Motor neuron (in vitro differentiated cells): ENCODE results near the gene C9orf57. TPM values are rescaled to one million over a fixed set of nuclear protein-coding genes. Genes with fewer than 3 reads are reported as not detected.
A peak's percentile ranks its signal among the peaks of the same experiment; 100 is the strongest.
"Not testable (repeated sequence)": the region's sequence is repeated elsewhere in the genome, so short reads cannot be mapped to it uniquely, and the experiment has no call there.

Experiments
- ATAC-seq, 8 experiments: fragments of 200-7000 bp; cut with Tn5 transposase; replicated peaks in 6 of 8; 2 replicates each; pipeline ENCODE4 v1.8.0; 2021; ENCODE audit warnings: mild to moderate bottlenecking in 8 of 8, moderate library complexity in 8 of 8
- H3K27ac ChIP-seq, 2 donors: fragments of 250-450 bp; sonication (Bioruptor Pico); 2 replicates each; pipeline ENCODE4 v1.9.0; 2021; ENCODE audit warnings: antibody characterized with exemption in 2 of 2, mild to moderate bottlenecking in 2 of 2, moderate library complexity in 1 of 2
- H3K4me1 ChIP-seq, 2 donors: fragments of 250-450 bp; sonication (Bioruptor Pico); replicated peaks in 1 of 2; 2 replicates each; pipeline ENCODE4 v1.6.1; 2021; ENCODE audit warnings: antibody characterized with exemption in 2 of 2, mild to moderate bottlenecking in 2 of 2, moderate library complexity in 1 of 2
- H3K4me3 ChIP-seq, 5 donors: fragments of 250-450 bp; sonication (Bioruptor Pico); 2 replicates each; pipeline ENCODE4 v1.9.0; 2021; ENCODE audit warnings: antibody characterized with exemption in 5 of 5, mild to moderate bottlenecking in 5 of 5, moderate library complexity in 4 of 5
- WGBS, 10 experiments: fragments of 450-650 bp; shearing (Covaris generic); methylation state at CpG; one replicate each; pipeline ENCODE4 v1.0.0; 2022; 5-methylcytosine and 5-hydroxymethylcytosine counted together
- in situ Hi-C, 9 experiments: fragments of 400-800 bp; cut with MboI; loops; one replicate each; pipeline ENCODE4 v1.15.0; 2021; ENCODE audit warnings: low sequenced_read_pairs in 9 of 9, low pct_unique_long_range_greater_than_20kb in 2 of 9; ENCODE audit not compliant: unreplicated experiment in 9 of 9
- total RNA-seq, 8 experiments: library from RNA; unstranded; fragments of 300-600 nt; gene quantifications; 2 replicates each; pipeline versions ENCODE4 v1.2.3 to v1.2.4, GENCODE V29; 2022

C9orf57 gene
- total RNA-seq, 8 experiments from 2014 or later: 0.24 TPM; not detected in 7

DNA sequence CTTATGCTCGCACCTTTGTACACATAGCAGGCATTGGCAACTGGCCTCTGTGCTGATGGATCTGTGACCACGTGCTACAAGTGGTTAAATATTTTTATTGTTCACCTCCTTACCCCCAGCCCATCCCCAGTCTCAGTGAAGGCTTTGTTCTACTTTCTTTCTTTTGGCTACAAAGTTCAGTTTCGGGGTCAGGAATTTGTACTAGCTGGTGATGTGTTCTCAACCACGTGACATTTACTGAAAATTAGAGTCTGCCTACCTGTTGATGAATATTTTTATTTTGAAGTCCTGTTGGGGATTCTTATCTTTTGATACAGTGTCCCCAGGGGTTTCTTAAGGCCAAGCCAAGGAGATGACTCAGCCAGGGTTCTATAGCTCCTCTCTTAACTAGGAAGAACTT, 47.8 kb downstream of the C9orf57 start:
- WGBS, 10 experiments: 20 to 100% (median 78%) methylated on average over 1 to 4 of the region's 4 CpGs; no CpG with 5 or more reads in 1 of the 10 experiments
- no peak for ATAC-seq
- Histone ChIP-seq H3K4me1 (no peaks in the 10 kb centered on the region), H3K4me3 (no peak overlapping the region), H3K27ac (no peak overlapping the region)
- in situ Hi-C loops: loop anchor here in 2 of 9 experiments (25.0 kb wide), 1 partner anchor 200 kb away; no protein-coding TSS in a partner anchor

GRCh38 chr9:72007726-72008125, 52.7 kb downstream of the C9orf57 start:
- ATAC-seq, H3K4me3 ChIP-seq, H3K4me1 ChIP-seq, H3K27ac ChIP-seq: not testable (repeated sequence)
- in situ Hi-C loops: loop anchor here in 2 of 9 experiments (25.0 kb wide), 1 partner anchor 195 kb away; no protein-coding TSS in a partner anchor
- WGBS, 10 experiments: 61 to 100% (median 97%) methylated on average over 2 to 7 of the region's 20 CpGs; no CpG with 5 or more reads in 7 of the 10 experiments

DNA sequence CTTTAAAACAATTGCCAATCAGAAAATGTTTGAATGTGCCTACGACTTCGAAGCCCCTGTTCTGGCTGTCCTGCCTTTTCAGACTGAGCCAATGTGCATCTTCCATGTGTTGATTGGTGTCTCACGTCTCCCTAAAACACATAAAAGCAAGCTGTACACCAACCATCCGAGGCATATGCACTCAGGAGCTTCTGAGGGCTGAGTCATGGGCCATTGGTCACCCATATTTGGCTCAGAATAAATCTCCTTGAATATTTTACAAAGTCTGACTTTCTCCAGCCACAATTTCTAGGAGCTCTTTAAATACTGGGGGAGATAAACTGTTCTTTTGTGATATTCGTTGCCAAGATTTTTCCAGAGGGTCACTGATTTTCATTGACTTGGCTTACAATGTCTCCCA, 53.9 kb downstream of the C9orf57 start:
- no peak overlapping the region for H3K4me3 ChIP-seq
- no peaks in the 10 kb centered on the region for H3K4me1 ChIP-seq
- in situ Hi-C loops: loop anchor here in 2 of 9 experiments (25.0 kb wide), 1 partner anchor 194 kb away; no protein-coding TSS in a partner anchor
- WGBS, 10 experiments: 27 to 94% (median 79%) methylated on average over 1 to 5 of the region's 5 CpGs
- peak in 3 of 8 experiments; percentile 47 to 96 (median 84) for ATAC-seq
- H3K27ac ChIP-seq: no peak overlapping the region

DNA sequence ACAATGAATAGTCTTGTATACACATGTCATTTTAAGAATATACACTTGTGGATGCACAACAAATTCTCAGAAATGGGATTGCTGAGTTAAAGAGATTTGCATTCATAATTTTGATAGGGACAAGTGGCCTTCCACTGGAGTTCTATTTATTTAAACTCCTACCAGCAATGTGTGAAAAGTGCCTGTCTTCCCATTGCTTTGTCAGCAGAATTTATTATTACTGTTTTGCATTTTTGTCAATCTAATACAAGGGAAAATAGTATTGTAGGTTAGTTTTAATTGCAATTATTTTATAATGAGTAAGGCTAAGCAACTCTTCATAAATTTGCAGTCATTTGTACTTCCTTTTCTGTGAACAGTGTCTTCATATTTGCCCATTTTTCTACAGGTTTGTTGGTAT, 55.0 kb downstream of the C9orf57 start:
- Histone ChIP-seq H3K4me1 (no peaks in the 10 kb centered on the region), H3K4me3 (no peak overlapping the region), H3K27ac (no peak overlapping the region)
- in situ Hi-C loops: loop anchor here in 2 of 9 experiments (25.0 kb wide), 1 partner anchor 193 kb away; no protein-coding TSS in a partner anchor
- no peak for ATAC-seq

Other genes with a start within 250 kb of the C9orf57 start
- 10 to 100 TPM in 7 of 8 experiments, 1 to 10 TPM in 1; 8.2 to 34.0 (median 21.1) TPM for gene ABHD17B, start 149.4 kb downstream of the C9orf57 start, total RNA-seq
- 10 to 100 TPM; 11.2 to 24.9 (median 15.6) TPM for gene C9orf85, start 149.0 kb downstream of the C9orf57 start, total RNA-seq
- 10 to 100 TPM in 1 of 8 experiments, 1 to 10 TPM in 1, under 1 TPM in 6; 0.08 to 10.9 (median 0.14) TPM for gene GDA, start 88.8 kb upstream of the C9orf57 start, total RNA-seq